ENCODE data around the gene SACM1L. TPM values are rescaled to one million over a fixed set of nuclear protein-coding genes. Genes with fewer than 3 reads are reported as not detected.

The SACM1L gene
- total and polyA plus RNA-seq, 2 experiments from 2014 or later: 28.1 to 61.6 TPM

DNA sequence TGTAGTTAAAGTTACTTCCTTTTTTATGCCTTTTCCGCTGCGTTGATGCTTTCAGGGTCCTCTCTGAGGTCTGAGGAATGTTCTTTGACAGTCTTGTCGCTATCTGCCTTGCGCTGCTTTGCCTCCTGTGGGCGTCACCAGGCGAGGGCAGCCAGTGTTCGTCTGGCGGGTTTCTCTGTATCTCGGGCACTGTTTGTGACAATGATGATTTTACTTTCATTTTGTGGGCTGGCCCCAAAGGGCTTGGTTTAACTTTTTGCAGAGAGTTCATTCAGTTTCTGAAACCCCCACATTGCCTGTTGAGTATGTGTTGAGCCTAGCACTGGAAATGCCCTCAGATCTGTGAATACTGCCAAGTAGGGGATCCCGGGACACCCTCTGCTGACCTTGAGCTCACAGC lies 24.6 kb upstream of the SACM1L start:
- H3K9me3 ChIP-seq (ENCODE audit: low read depth): no peaks in the 10 kb centered on the region
- H3K4me3 ChIP-seq: no peak overlapping the region
- H2AFZ ChIP-seq: no peak overlapping the region
- peaks cover 7% of the 10 kb centered on the region for H3K4me1 ChIP-seq (ENCODE audit: insufficient read depth)
- H3K36me3 ChIP-seq (replicated peaks; ENCODE audit: insufficient read depth, low read depth): peaks cover 2% of the 10 kb centered on the region
- WGBS (ENCODE audit: low lambda C conversion rate, missing lambda C conversion rate): 88% methylated on average over 10 of the region's 10 CpGs
- H3K27ac ChIP-seq: no peak overlapping the region
- H3K9me2 ChIP-seq (replicated peaks; ENCODE audit: insufficient read depth): no peaks in the 10 kb centered on the region
- no peaks in the 10 kb centered on the region for H4K20me1 ChIP-seq (ENCODE audit: insufficient read depth, poor library complexity, severe bottlenecking)
- no peaks in the 10 kb centered on the region for H3K27me3 ChIP-seq
- peak overlapping the region; percentile 34 for H3K4me2 ChIP-seq
- peaks cover 12% of the 10 kb centered on the region for H3K79me2 ChIP-seq
- DNase-seq (ENCODE audit: low spot score): no peak
- TF ChIP-seq EZH2phosphoT487 (IDR thresholded peaks at IDR 0.05; ENCODE audit: low read depth, severe bottlenecking, unreplicated experiment): no peak
- TF ChIP-seq EZH2 (IDR thresholded peaks at IDR 0.05; ENCODE audit: borderline replicate concordance): no peak
- TF ChIP-seq, protein P1, sequence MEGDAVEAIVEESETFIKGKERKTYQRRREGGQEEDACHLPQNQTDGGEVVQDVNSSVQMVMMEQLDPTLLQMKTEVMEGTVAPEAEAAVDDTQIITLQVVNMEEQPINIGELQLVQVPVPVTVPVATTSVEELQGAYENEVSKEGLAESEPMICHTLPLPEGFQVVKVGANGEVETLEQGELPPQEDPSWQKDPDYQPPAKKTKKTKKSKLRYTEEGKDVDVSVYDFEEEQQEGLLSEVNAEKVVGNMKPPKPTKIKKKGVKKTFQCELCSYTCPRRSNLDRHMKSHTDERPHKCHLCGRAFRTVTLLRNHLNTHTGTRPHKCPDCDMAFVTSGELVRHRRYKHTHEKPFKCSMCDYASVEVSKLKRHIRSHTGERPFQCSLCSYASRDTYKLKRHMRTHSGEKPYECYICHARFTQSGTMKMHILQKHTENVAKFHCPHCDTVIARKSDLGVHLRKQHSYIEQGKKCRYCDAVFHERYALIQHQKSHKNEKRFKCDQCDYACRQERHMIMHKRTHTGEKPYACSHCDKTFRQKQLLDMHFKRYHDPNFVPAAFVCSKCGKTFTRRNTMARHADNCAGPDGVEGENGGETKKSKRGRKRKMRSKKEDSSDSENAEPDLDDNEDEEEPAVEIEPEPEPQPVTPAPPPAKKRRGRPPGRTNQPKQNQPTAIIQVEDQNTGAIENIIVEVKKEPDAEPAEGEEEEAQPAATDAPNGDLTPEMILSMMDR (IDR thresholded peaks at IDR 0.05; ENCODE audit: poor library complexity): no peak

DNA sequence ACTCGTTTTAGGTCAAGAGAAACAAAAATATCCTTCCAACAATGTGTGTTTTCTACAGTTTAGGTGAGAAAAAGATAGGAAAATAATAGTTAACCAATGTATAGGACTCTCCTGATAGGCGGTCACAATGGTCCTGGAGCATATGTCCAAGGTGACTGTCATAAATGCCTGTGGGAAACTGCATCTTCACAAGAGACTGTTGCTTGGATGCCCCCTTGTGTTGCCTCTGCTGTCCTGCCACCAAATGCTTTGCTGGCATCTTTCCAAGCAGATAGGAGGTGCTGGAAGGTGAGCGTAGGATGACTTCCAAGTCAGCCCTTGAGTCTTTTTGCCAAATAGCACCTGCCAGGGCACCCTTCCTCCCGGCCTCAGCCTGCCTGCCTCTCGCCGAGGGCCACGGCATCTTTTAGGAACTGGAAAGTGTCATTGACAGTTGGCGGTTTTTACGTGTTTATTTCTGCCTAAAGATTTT lies 24.1 kb upstream of the SACM1L start:
- peaks cover 12% of the 10 kb centered on the region for H3K79me2 ChIP-seq
- H3K4me3 ChIP-seq: no peak overlapping the region
- no peak overlapping the region for H3K4me2 ChIP-seq
- H3K27ac ChIP-seq: no peak overlapping the region
- DNase-seq (ENCODE audit: low spot score): peak; percentile 70
- H3K27me3 ChIP-seq: no peaks in the 10 kb centered on the region
- no peaks in the 10 kb centered on the region for H4K20me1 ChIP-seq (ENCODE audit: insufficient read depth, poor library complexity, severe bottlenecking)
- H3K4me1 ChIP-seq (ENCODE audit: insufficient read depth): peaks cover 7% of the 10 kb centered on the region
- WGBS (ENCODE audit: low lambda C conversion rate, missing lambda C conversion rate): 86% methylated on average over 9 of the region's 9 CpGs
- H2AFZ ChIP-seq: no peak overlapping the region
- H3K9me3 ChIP-seq (ENCODE audit: low read depth): no peaks in the 10 kb centered on the region
- peaks cover 5% of the 10 kb centered on the region for H3K36me3 ChIP-seq (replicated peaks; ENCODE audit: insufficient read depth, low read depth)
- TF ChIP-seq EZH2 (IDR thresholded peaks at IDR 0.05; ENCODE audit: borderline replicate concordance): no peak
- TF ChIP-seq, protein P1 (IDR thresholded peaks at IDR 0.05; ENCODE audit: poor library complexity): peak; percentile 49
- no peaks in the 10 kb centered on the region for H3K9me2 ChIP-seq (replicated peaks; ENCODE audit: insufficient read depth)

DNA sequence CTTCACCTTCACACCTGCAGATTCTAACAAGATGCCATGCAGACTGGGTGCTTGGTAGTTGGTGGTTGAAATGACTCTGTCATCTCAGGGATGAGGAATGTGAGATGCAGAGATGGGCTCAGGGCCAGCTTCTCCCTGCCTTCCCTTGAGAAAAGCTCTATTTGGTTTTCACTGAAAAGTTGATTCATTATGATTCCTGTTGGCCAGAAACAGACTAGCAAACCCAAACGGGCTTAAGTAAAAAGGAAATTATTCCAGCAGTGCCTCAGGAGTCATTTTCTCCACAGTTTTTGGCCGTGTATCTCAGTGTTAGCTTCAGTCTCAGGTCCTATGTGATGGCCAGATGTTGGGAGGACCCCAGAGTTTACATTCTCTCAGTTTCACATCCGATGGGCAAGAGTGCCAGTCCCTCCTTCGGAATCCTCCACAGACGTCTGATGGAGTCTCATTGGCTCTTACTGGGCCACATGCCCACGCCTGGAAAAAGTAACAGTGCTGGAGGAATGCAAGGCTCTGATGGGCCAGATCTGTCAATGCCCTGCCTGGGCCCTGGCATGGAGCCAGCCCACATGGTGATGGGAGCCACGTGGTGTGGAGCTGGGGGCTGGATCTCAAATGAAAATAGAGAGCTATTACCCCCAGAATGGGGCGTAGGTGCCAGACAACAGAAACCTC lies 22.3 kb upstream of the SACM1L start:
- Histone ChIP-seq H3K27ac (peak overlapping the region; percentile 63), H3K4me3 (no peak overlapping the region), H3K9me2 (replicated peaks; ENCODE audit: insufficient read depth) (no peaks in the 10 kb centered on the region), H3K79me2 (peaks cover 8% of the 10 kb centered on the region), H2AFZ (no peak overlapping the region), H3K4me1 (ENCODE audit: insufficient read depth) (peaks cover 10% of the 10 kb centered on the region), H3K27me3 (no peaks in the 10 kb centered on the region), H3K36me3 (replicated peaks; ENCODE audit: insufficient read depth, low read depth) (peaks cover 5% of the 10 kb centered on the region), H3K4me2 (no peak overlapping the region), H4K20me1 (ENCODE audit: insufficient read depth, poor library complexity, severe bottlenecking) (no peaks in the 10 kb centered on the region), H3K9me3 (ENCODE audit: low read depth) (no peaks in the 10 kb centered on the region)
- no peak for TF ChIP-seq EZH2phosphoT487 (IDR thresholded peaks at IDR 0.05; ENCODE audit: low read depth, severe bottlenecking, unreplicated experiment)
- TF ChIP-seq EZH2 (IDR thresholded peaks at IDR 0.05; ENCODE audit: borderline replicate concordance): no peak
- TF ChIP-seq, protein P1 (IDR thresholded peaks at IDR 0.05; ENCODE audit: poor library complexity): no peak
- DNase-seq (ENCODE audit: low spot score): peak; percentile 33
- WGBS (ENCODE audit: low lambda C conversion rate, missing lambda C conversion rate): 75% methylated on average over 8 of the region's 8 CpGs
